AG20443 (cell line): ENCODE measurements around the gene CDC42EP4.
"Not testable (repeated sequence)": the region's sequence is repeated elsewhere in the genome, so short reads cannot be mapped to it uniquely, and the experiment has no call there.

Source experiments
- DNase-seq: peaks from one replicate; pipeline ENCODE4 v3.0.0; 2012; ENCODE audit warnings: low spot score, mixed read lengths

Gene CDC42EP4

GRCh38 chr17:73320601-73321264 lies 8.9 kb upstream of the CDC42EP4 start:
- no peak for DNase-seq

- DNase-seq: no peak
Measured at GRCh38 chr17:73319766-73320165, 8.0 kb upstream of the CDC42EP4 start.

GRCh38 chr17:73318836-73319235 lies 7.0 kb upstream of the CDC42EP4 start:
- DNase-seq: no peak

- DNase-seq: no peak
Measured at GRCh38 chr17:73318427-73318813, 6.6 kb upstream of the CDC42EP4 start.

GRCh38 chr17:73317513-73318426 lies 6.0 kb upstream of the CDC42EP4 start:
- no peak for DNase-seq

GRCh38 chr17:73316919-73317505 lies 5.2 kb upstream of the CDC42EP4 start:
- DNase-seq: no peak

- no peak for DNase-seq
Measured at GRCh38 chr17:73315471-73315870, 3.7 kb upstream of the CDC42EP4 start.

GRCh38 chr17:73313526-73314127 lies 1.8 kb upstream of the CDC42EP4 start:
- no peak for DNase-seq

GRCh38 chr17:73312887-73313286 lies 1.1 kb upstream of the CDC42EP4 start:
- not testable (repeated sequence) for DNase-seq

- DNase-seq: no peak
Measured at GRCh38 chr17:73311428-73311780, 397 bp downstream of the CDC42EP4 start.

- DNase-seq: no peak
Measured at GRCh38 chr17:73309727-73310596, 1.8 kb downstream of the CDC42EP4 start.

GRCh38 chr17:73308959-73309358 lies 2.8 kb downstream of the CDC42EP4 start:
- DNase-seq: not testable (repeated sequence)

- DNase-seq: peak; percentile 64
Measured at GRCh38 chr17:73308017-73308823, 3.6 kb downstream of the CDC42EP4 start.

- DNase-seq: no peak
Measured at GRCh38 chr17:73307130-73307529, 4.7 kb downstream of the CDC42EP4 start.

GRCh38 chr17:73305845-73306836 lies 5.7 kb downstream of the CDC42EP4 start:
- no peak for DNase-seq

GRCh38 chr17:73304971-73305812 lies 6.6 kb downstream of the CDC42EP4 start:
- DNase-seq: peak; percentile 75

GRCh38 chr17:73304438-73304837 lies 7.4 kb downstream of the CDC42EP4 start:
- no peak for DNase-seq

- no peak for DNase-seq
Measured at GRCh38 chr17:73302189-73302588, 9.6 kb downstream of the CDC42EP4 start.

GRCh38 chr17:73301369-73301768 lies 10.4 kb downstream of the CDC42EP4 start:
- DNase-seq: no peak
